Measurements from ENCODE around the gene LATS2.

LATS2 gene

DNA sequence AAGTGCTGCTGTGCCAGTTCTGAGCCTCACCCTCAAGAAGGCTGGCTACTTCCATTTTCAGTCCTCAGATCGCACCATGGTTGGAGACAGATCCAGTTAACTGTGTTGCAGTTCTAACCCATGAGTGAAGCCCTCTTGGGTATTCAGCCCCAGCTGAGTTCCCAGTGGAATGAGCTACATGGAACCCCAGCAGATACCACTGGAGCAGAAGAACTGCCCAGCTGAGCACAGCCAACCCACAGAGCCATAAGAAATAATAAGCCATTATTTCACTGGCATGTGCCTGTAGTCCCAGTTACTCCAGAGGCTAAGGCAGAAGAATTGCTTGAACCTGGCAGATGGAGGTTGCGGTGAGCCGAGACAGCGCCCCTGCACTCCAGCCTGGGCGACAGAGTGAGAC, 59.9 kb downstream of the LATS2 start:
- H3K4me1 ChIP-seq (ENCODE audit: control insufficient read depth, insufficient read depth, low read length): no peaks in the 10 kb centered on the region
- no peak overlapping the region for H3K27ac ChIP-seq (ENCODE audit: extremely low read depth, low read depth, low read length)
- TF ChIP-seq, protein P1, sequence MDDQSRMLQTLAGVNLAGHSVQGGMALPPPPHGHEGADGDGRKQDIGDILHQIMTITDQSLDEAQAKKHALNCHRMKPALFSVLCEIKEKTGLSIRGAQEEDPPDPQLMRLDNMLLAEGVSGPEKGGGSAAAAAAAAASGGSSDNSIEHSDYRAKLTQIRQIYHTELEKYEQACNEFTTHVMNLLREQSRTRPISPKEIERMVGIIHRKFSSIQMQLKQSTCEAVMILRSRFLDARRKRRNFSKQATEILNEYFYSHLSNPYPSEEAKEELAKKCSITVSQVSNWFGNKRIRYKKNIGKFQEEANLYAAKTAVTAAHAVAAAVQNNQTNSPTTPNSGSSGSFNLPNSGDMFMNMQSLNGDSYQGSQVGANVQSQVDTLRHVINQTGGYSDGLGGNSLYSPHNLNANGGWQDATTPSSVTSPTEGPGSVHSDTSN (CRISPR knock-in tag; IDR thresholded peaks at IDR 0.05): no peak
- TF ChIP-seq ZNF677 (tag by site-specific recombination; IDR thresholded peaks at IDR 0.05) (no peak), ZNF112 (tag by site-specific recombination; IDR thresholded peaks at IDR 0.05) (no peak), SETDB1 (IDR thresholded peaks at IDR 0.05; ENCODE audit: insufficient read length, low read length) (no peak), ZNF843 (tag by site-specific recombination; IDR thresholded peaks at IDR 0.05) (no peak), KLF10 (tag by site-specific recombination; IDR thresholded peaks at IDR 0.05) (no peak), ZNF585B (tag by site-specific recombination; IDR thresholded peaks at IDR 0.05) (no peak), ZNF501 (tag by site-specific recombination; IDR thresholded peaks at IDR 0.05) (no peak), ZNF670 (tag by site-specific recombination; IDR thresholded peaks at IDR 0.05; ENCODE audit: low read depth) (no peak), SALL2 (tag by site-specific recombination; IDR thresholded peaks at IDR 0.05; ENCODE audit: borderline replicate concordance) (no peak), ZNF416 (tag by site-specific recombination; IDR thresholded peaks at IDR 0.05) (no peak), ZNF426 (tag by site-specific recombination; IDR thresholded peaks at IDR 0.05) (no peak), OSR2 (tag by site-specific recombination; IDR thresholded peaks at IDR 0.05) (no peak), ZNF223 (tag by site-specific recombination; IDR thresholded peaks at IDR 0.05) (no peak), ZNF292 (tag by site-specific recombination; IDR thresholded peaks at IDR 0.05; ENCODE audit: borderline replicate concordance, low read depth) (no peak), ZNF324 (tag by site-specific recombination; IDR thresholded peaks at IDR 0.05) (no peak), ZNF623 (tag by site-specific recombination; IDR thresholded peaks at IDR 0.05) (no peak)
- TF ChIP-seq, protein P2, sequence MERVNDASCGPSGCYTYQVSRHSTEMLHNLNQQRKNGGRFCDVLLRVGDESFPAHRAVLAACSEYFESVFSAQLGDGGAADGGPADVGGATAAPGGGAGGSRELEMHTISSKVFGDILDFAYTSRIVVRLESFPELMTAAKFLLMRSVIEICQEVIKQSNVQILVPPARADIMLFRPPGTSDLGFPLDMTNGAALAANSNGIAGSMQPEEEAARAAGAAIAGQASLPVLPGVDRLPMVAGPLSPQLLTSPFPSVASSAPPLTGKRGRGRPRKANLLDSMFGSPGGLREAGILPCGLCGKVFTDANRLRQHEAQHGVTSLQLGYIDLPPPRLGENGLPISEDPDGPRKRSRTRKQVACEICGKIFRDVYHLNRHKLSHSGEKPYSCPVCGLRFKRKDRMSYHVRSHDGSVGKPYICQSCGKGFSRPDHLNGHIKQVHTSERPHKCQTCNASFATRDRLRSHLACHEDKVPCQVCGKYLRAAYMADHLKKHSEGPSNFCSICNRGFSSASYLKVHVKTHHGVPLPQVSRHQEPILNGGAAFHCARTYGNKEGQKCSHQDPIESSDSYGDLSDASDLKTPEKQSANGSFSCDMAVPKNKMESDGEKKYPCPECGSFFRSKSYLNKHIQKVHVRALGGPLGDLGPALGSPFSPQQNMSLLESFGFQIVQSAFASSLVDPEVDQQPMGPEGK (tag by site-specific recombination; IDR thresholded peaks at IDR 0.05): no peak
- TF ChIP-seq, protein P3, sequence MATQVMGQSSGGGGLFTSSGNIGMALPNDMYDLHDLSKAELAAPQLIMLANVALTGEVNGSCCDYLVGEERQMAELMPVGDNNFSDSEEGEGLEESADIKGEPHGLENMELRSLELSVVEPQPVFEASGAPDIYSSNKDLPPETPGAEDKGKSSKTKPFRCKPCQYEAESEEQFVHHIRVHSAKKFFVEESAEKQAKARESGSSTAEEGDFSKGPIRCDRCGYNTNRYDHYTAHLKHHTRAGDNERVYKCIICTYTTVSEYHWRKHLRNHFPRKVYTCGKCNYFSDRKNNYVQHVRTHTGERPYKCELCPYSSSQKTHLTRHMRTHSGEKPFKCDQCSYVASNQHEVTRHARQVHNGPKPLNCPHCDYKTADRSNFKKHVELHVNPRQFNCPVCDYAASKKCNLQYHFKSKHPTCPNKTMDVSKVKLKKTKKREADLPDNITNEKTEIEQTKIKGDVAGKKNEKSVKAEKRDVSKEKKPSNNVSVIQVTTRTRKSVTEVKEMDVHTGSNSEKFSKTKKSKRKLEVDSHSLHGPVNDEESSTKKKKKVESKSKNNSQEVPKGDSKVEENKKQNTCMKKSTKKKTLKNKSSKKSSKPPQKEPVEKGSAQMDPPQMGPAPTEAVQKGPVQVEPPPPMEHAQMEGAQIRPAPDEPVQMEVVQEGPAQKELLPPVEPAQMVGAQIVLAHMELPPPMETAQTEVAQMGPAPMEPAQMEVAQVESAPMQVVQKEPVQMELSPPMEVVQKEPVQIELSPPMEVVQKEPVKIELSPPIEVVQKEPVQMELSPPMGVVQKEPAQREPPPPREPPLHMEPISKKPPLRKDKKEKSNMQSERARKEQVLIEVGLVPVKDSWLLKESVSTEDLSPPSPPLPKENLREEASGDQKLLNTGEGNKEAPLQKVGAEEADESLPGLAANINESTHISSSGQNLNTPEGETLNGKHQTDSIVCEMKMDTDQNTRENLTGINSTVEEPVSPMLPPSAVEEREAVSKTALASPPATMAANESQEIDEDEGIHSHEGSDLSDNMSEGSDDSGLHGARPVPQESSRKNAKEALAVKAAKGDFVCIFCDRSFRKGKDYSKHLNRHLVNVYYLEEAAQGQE (tag by site-specific recombination; IDR thresholded peaks at IDR 0.05): no peak
- TF ChIP-seq, protein P4, sequence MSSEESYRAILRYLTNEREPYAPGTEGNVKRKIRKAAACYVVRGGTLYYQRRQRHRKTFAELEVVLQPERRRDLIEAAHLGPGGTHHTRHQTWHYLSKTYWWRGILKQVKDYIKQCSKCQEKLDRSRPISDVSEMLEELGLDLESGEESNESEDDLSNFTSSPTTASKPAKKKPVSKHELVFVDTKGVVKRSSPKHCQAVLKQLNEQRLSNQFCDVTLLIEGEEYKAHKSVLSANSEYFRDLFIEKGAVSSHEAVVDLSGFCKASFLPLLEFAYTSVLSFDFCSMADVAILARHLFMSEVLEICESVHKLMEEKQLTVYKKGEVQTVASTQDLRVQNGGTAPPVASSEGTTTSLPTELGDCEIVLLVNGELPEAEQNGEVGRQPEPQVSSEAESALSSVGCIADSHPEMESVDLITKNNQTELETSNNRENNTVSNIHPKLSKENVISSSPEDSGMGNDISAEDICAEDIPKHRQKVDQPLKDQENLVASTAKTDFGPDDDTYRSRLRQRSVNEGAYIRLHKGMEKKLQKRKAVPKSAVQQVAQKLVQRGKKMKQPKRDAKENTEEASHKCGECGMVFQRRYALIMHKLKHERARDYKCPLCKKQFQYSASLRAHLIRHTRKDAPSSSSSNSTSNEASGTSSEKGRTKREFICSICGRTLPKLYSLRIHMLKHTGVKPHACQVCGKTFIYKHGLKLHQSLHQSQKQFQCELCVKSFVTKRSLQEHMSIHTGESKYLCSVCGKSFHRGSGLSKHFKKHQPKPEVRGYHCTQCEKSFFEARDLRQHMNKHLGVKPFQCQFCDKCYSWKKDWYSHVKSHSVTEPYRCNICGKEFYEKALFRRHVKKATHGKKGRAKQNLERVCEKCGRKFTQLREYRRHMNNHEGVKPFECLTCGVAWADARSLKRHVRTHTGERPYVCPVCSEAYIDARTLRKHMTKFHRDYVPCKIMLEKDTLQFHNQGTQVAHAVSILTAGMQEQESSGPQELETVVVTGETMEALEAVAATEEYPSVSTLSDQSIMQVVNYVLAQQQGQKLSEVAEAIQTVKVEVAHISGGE (tag by site-specific recombination; conservative IDR thresholded peaks at IDR 0.05; ENCODE audit: low read depth): no peak
- no peak overlapping the region for H3K4me3 ChIP-seq (ENCODE audit: low read depth, low read length)
- ChIA-PET CTCF (no interaction called here), POLR2A (no interaction called here)
- H3K9me3 ChIP-seq (ENCODE audit: control insufficient read depth, insufficient read depth, low read depth, low read length): no peaks in the 10 kb centered on the region
- H3K36me3 ChIP-seq (ENCODE audit: control insufficient read depth in 2 of 2, insufficient read depth in 1 of 2, low read length in 2 of 2): no peaks in the 10 kb centered on the region

Data from HEK293 (cell line).